OCI-LY3 (cell line): ENCODE measurements around the gene M1AP.

Experiments used
- H2AFZ ChIP-seq: fragments of 200-600, 300-600 bp; shearing (Covaris generic); 2 replicates; pipeline ENCODE4 v1.6.0; 2014; ENCODE audit warnings: antibody characterized with exemption, low read depth, low read length
- H3K27ac ChIP-seq: fragments of 200-600, 300-600 bp; sonication (generic); 2 replicates; pipeline ENCODE4 v1.5.1; 2014; ENCODE audit warnings: mild to moderate bottlenecking, low read length, moderate library complexity, mixed read lengths
- H3K27me3 ChIP-seq: fragments of 200-600, 300-600 bp; sonication (generic); 2 replicates; pipeline ENCODE4 v1.6.1; 2014; ENCODE audit warnings: low read depth, low read length, mixed read lengths
- H3K36me3 ChIP-seq: fragments of 200-600, 300-600 bp; sonication (generic); replicated peaks from 2 replicates; pipeline ENCODE3; 2014; ENCODE audit warnings: low read depth, low read length, mixed read lengths
- H3K4me1 ChIP-seq: fragments of 300-600, 200-600 bp; sonication (generic); 2 replicates; pipeline ENCODE4 v1.6.1; 2014; ENCODE audit warnings: low read length, mixed read lengths
- H3K4me2 ChIP-seq: fragments of 200-600, 300-600 bp; sonication (generic); 2 replicates; pipeline ENCODE4 v1.6.1; 2014; ENCODE audit warnings: low read length, mixed read lengths
- H3K4me3 ChIP-seq: fragments of 300-600, 200-600 bp; sonication (generic); 2 replicates; pipeline ENCODE4 v1.5.1; 2014; ENCODE audit warnings: antibody characterized with exemption, mild to moderate bottlenecking, low read length, moderate library complexity
- H3K79me2 ChIP-seq: fragments of 300-600, 200-600 bp; shearing (Covaris generic); 2 replicates; pipeline ENCODE4 v1.6.1; 2014; ENCODE audit warnings: mild to moderate bottlenecking, low read length, mixed read lengths
- H3K9ac ChIP-seq: fragments of 300-600, 200-600 bp; shearing (Covaris generic); 2 replicates; pipeline ENCODE4 v1.6.0; 2014; ENCODE audit warnings: mild to moderate bottlenecking, low read length, moderate library complexity
- H3K9me3 ChIP-seq: fragments of 200-600, 300-600 bp; shearing (Covaris generic); 2 replicates; pipeline ENCODE4 v1.6.1; 2014; ENCODE audit warnings: low read length, mixed read lengths; ENCODE audit not compliant: insufficient read depth
- H4K20me1 ChIP-seq: fragments of 200-600, 300-600 bp; sonication (generic); 2 replicates; pipeline ENCODE4 v1.6.1; 2016; ENCODE audit warnings: low read length, mixed read lengths; ENCODE audit not compliant: insufficient read depth
- CTCF ChIP-seq: fragments of 200-600, 300-600 bp; sonication (generic); IDR thresholded peaks from 2 replicates; pipeline ENCODE4 v1.5.1; 2014; ENCODE audit warnings: antibody characterized with exemption, low read length, low read depth
- EZH2phosphoT487 ChIP-seq: fragments of 200-600 bp; shearing (Covaris generic); IDR thresholded peaks from 2 replicates; pipeline ENCODE4 v1.6.1; 2018; ENCODE audit warnings: antibody characterized with exemption, mixed run types, low read depth

Gene M1AP

GRCh38 chr2:74693668-74694067 lies 45.5 kb upstream of the M1AP start:
- Histone ChIP-seq H3K4me2 (no peak overlapping the region), H2AFZ (no peak overlapping the region)

GRCh38 chr2:74693213-74693612 lies 45.1 kb upstream of the M1AP start:
- no peaks in the 10 kb centered on the region for H3K4me1 ChIP-seq
- no peak overlapping the region for H3K4me2 ChIP-seq
- H4K20me1 ChIP-seq: no peaks in the 10 kb centered on the region
- H2AFZ ChIP-seq: no peak overlapping the region
- H3K4me3 ChIP-seq: no peak overlapping the region
- no peak overlapping the region for H3K9ac ChIP-seq
- H3K9me3 ChIP-seq: no peaks in the 10 kb centered on the region
- peaks cover 35% of the 10 kb centered on the region for H3K27me3 ChIP-seq
- H3K36me3 ChIP-seq: no peaks in the 10 kb centered on the region
- TF ChIP-seq CTCF: no peak
- TF ChIP-seq EZH2phosphoT487: no peak
- H3K79me2 ChIP-seq: no peaks in the 10 kb centered on the region
- H3K27ac ChIP-seq: no peak overlapping the region

More at GRCh38 chr2:74693668-74694067, 45.5 kb upstream of the M1AP start:
- Histone ChIP-seq H3K9me3 (no peaks in the 10 kb centered on the region), H3K27me3 (peaks cover 31% of the 10 kb centered on the region), H3K4me1 (no peaks in the 10 kb centered on the region), H3K27ac (no peak overlapping the region), H3K36me3 (no peaks in the 10 kb centered on the region), H3K79me2 (no peaks in the 10 kb centered on the region), H4K20me1 (no peaks in the 10 kb centered on the region), H3K9ac (no peak overlapping the region), H3K4me3 (no peak overlapping the region)
- TF ChIP-seq EZH2phosphoT487: no peak
- no peak for TF ChIP-seq CTCF

GRCh38 chr2:74691929-74692328 lies 43.8 kb upstream of the M1AP start:
- Histone ChIP-seq H3K4me2 (no peak overlapping the region), H3K4me3 (no peak overlapping the region), H3K36me3 (no peaks in the 10 kb centered on the region), H3K27me3 (peaks cover 43% of the 10 kb centered on the region), H3K79me2 (no peaks in the 10 kb centered on the region), H2AFZ (no peak overlapping the region), H3K9me3 (no peaks in the 10 kb centered on the region), H3K27ac (no peak overlapping the region), H4K20me1 (no peaks in the 10 kb centered on the region), H3K4me1 (no peaks in the 10 kb centered on the region), H3K9ac (no peak overlapping the region)
- no peak for TF ChIP-seq EZH2phosphoT487
- no peak for TF ChIP-seq CTCF

GRCh38 chr2:74690571-74690970 lies 42.4 kb upstream of the M1AP start:
- Histone ChIP-seq H2AFZ (no peak overlapping the region), H4K20me1 (no peaks in the 10 kb centered on the region), H3K36me3 (no peaks in the 10 kb centered on the region), H3K9me3 (no peaks in the 10 kb centered on the region), H3K27ac (no peak overlapping the region), H3K4me1 (no peaks in the 10 kb centered on the region), H3K4me2 (no peak overlapping the region; the same call in 1 of the 2 replicates), H3K27me3 (peaks cover 43% of the 10 kb centered on the region), H3K79me2 (no peaks in the 10 kb centered on the region), H3K9ac (no peak overlapping the region), H3K4me3 (no peak overlapping the region)
- TF ChIP-seq EZH2phosphoT487: no peak
- TF ChIP-seq CTCF: peak; percentile 90
